OCI-LY7 (cell line): Measurements from ENCODE around the gene MRPL42.

ENCODE experiments used
- CTCF ChIP-seq: fragments of 200-600 bp; sonication (generic); conservative IDR thresholded peaks from 2 replicates; pipeline ENCODE4 v1.5.1; 2014; ENCODE audit warnings: mild to moderate bottlenecking, antibody characterized with exemption, low read length, moderate library complexity, mixed read lengths
- EZH2phosphoT487 ChIP-seq: fragments of 200-600 bp; sonication (generic); IDR thresholded peaks from 2 replicates; pipeline ENCODE4 v1.6.1; 2018; ENCODE audit warnings: low read depth, borderline replicate concordance, mild to moderate bottlenecking, mixed run types, antibody characterized with exemption, low read length, moderate library complexity, mixed read lengths

GRCh38 chr12:93537769-93538168 is 70.5 kb downstream of the MRPL42 start:
- peak; percentile 50; the same call in 1 of the 2 replicates for TF ChIP-seq CTCF
- TF ChIP-seq EZH2phosphoT487, result no peak
